Measurements from ENCODE around the gene LDB3.
A peak's percentile ranks its signal among the peaks of the same experiment; 100 is the strongest.

The LDB3 gene

GRCh38 chr10:86681722-86682386 lies 13.5 kb downstream of the LDB3 start:
- no peak overlapping the region for H3K4me2 ChIP-seq (ENCODE audit: low read length)
- H3K27me3 ChIP-seq (ENCODE audit: control insufficient read depth, insufficient read depth, low read length) = peaks cover 26% of the 10 kb centered on the region
- no peak overlapping the region for H3K9ac ChIP-seq (ENCODE audit: low read depth, low read length)
- peaks cover 10% of the 10 kb centered on the region for H3K4me1 ChIP-seq (ENCODE audit: control insufficient read depth, insufficient read depth, low read length)
- no peaks in the 10 kb centered on the region for H3K36me3 ChIP-seq (ENCODE audit: insufficient read depth, low read length)
- H3K4me3 ChIP-seq (ENCODE audit: low read length) = no peak overlapping the region
- no peaks in the 10 kb centered on the region for H3K9me3 ChIP-seq (replicated peaks; ENCODE audit: low read length)

DNA sequence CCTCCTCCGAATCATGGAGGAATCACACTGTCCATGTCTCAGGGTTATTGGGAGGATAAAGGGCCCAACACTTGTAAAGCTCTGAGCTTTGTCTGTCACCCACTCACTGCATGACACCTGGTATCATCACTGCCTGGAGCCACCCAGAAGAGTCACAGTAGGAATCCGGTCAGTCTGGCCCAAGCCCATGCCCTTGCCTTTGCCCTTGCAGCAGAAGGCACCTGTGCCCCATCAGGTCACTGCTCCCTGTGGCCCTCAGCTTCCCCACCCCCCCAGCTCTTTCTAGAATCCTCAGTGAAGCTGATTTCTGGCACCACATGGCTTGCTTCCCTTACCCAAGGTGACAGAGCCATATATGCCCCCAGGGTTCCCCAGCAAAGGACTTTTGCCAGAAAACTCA lies 14.4 kb downstream of the LDB3 start:
- no peak overlapping the region for H3K4me3 ChIP-seq (ENCODE audit: low read length)
- peaks cover 26% of the 10 kb centered on the region for H3K27me3 ChIP-seq (ENCODE audit: control insufficient read depth, insufficient read depth, low read length)
- no peak overlapping the region for H3K9ac ChIP-seq (ENCODE audit: low read depth, low read length)
- no peaks in the 10 kb centered on the region for H3K9me3 ChIP-seq (replicated peaks; ENCODE audit: low read length)
- peaks cover 10% of the 10 kb centered on the region for H3K4me1 ChIP-seq (ENCODE audit: control insufficient read depth, insufficient read depth, low read length)
- no peak overlapping the region for H3K4me2 ChIP-seq (ENCODE audit: low read length)
- H3K36me3 ChIP-seq (ENCODE audit: insufficient read depth, low read length) = no peaks in the 10 kb centered on the region

DNA sequence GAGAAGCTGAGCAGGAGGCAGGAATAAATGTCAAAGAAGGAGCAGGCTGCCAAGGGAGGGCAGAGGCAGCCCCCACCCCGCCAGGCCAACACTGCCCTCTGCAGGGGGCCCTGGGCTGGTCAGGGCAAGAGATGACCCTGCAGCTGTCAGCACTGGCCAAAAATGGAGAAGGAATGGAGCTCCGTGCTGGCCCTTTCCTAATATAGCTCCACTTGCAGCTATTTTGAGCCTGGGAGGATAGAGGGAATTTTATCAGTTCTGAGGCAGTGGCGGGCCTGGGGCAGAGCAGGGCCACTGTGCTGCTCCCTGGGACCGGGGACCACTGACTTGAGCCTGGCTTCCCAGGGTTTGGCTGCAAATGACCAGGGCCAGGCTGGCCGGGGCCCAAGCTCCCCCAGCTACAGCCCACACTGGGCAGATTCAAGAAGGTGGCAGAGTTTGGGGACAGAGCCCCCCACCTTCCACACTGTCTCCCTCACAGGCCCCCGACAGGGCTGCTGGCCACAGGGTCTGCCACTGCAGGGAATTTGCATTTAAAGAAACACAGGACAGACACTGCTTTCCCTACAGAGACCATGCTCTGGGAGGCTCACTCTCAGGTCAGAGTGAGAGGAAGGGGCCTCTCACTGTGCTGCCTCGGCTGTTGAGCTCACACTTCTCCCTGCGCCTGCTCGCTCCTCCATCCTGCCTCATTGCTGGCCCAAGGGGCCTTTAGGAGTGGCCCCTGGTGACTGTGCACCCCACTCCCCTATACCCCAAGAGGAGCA lies 16.2 kb downstream of the LDB3 start:
- no peak overlapping the region for H3K4me2 ChIP-seq (ENCODE audit: low read length)
- peaks cover 18% of the 10 kb centered on the region for H3K4me1 ChIP-seq (ENCODE audit: control insufficient read depth, insufficient read depth, low read length)
- H3K9ac ChIP-seq (ENCODE audit: low read depth, low read length) = no peak overlapping the region
- H3K4me3 ChIP-seq (ENCODE audit: low read length) = no peak overlapping the region
- H3K36me3 ChIP-seq (ENCODE audit: insufficient read depth, low read length) = no peaks in the 10 kb centered on the region
- no peaks in the 10 kb centered on the region for H3K9me3 ChIP-seq (replicated peaks; ENCODE audit: low read length)
- peaks cover 26% of the 10 kb centered on the region for H3K27me3 ChIP-seq (ENCODE audit: control insufficient read depth, insufficient read depth, low read length)

GRCh38 chr10:86685416-86685815 lies 17.1 kb downstream of the LDB3 start:
- no peaks in the 10 kb centered on the region for H3K36me3 ChIP-seq (ENCODE audit: insufficient read depth, low read length)
- H3K27me3 ChIP-seq (ENCODE audit: control insufficient read depth, insufficient read depth, low read length) = peaks cover 32% of the 10 kb centered on the region
- H3K4me2 ChIP-seq (ENCODE audit: low read length) = no peak overlapping the region
- no peak overlapping the region for H3K9ac ChIP-seq (ENCODE audit: low read depth, low read length)
- H3K4me3 ChIP-seq (ENCODE audit: low read length) = no peak overlapping the region
- peaks cover 18% of the 10 kb centered on the region for H3K4me1 ChIP-seq (ENCODE audit: control insufficient read depth, insufficient read depth, low read length)
- no peaks in the 10 kb centered on the region for H3K9me3 ChIP-seq (replicated peaks; ENCODE audit: low read length)

- H3K4me3 ChIP-seq (ENCODE audit: low read length) = no peak overlapping the region
- no peak overlapping the region for H3K4me2 ChIP-seq (ENCODE audit: low read length)
- H3K9ac ChIP-seq (ENCODE audit: low read depth, low read length) = no peak overlapping the region
- no peaks in the 10 kb centered on the region for H3K36me3 ChIP-seq (ENCODE audit: insufficient read depth, low read length)
- no peaks in the 10 kb centered on the region for H3K9me3 ChIP-seq (replicated peaks; ENCODE audit: low read length)
- peaks cover 15% of the 10 kb centered on the region for H3K4me1 ChIP-seq (ENCODE audit: control insufficient read depth, insufficient read depth, low read length)
- H3K27me3 ChIP-seq (ENCODE audit: control insufficient read depth, insufficient read depth, low read length) = peaks cover 32% of the 10 kb centered on the region
Measured at GRCh38 chr10:86685893-86686632, 17.8 kb downstream of the LDB3 start.

DNA sequence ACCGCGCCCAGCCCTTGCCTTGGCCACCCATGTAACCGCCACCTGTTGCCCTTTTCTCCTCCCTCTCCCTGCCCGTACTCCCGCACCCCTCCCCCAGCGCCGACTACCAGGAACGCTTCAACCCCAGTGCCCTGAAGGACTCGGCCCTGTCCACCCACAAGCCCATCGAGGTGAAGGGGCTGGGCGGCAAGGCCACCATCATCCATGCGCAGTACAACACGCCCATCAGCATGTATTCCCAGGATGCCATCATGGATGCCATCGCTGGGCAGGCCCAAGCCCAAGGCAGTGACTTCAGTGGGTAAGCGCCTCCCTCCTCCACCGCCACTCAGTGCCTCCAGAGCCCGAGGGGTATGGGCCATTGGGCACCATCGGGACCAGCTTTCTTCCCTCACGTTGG lies 18.7 kb downstream of the LDB3 start:
- H3K4me1 ChIP-seq (ENCODE audit: control insufficient read depth, insufficient read depth, low read length) = peaks cover 11% of the 10 kb centered on the region
- peaks cover 32% of the 10 kb centered on the region for H3K27me3 ChIP-seq (ENCODE audit: control insufficient read depth, insufficient read depth, low read length)
- no peak overlapping the region for H3K9ac ChIP-seq (ENCODE audit: low read depth, low read length)
- no peaks in the 10 kb centered on the region for H3K36me3 ChIP-seq (ENCODE audit: insufficient read depth, low read length)
- H3K9me3 ChIP-seq (replicated peaks; ENCODE audit: low read length) = no peaks in the 10 kb centered on the region
- H3K4me2 ChIP-seq (ENCODE audit: low read length) = no peak overlapping the region
- no peak overlapping the region for H3K4me3 ChIP-seq (ENCODE audit: low read length)

- Histone ChIP-seq H3K9ac (ENCODE audit: low read depth, low read length) (no peak overlapping the region), H3K4me3 (ENCODE audit: low read length) (no peak overlapping the region), H3K4me1 (ENCODE audit: control insufficient read depth, insufficient read depth, low read length) (peaks cover 11% of the 10 kb centered on the region), H3K9me3 (replicated peaks; ENCODE audit: low read length) (no peaks in the 10 kb centered on the region), H3K4me2 (ENCODE audit: low read length) (no peak overlapping the region), H3K36me3 (ENCODE audit: insufficient read depth, low read length) (no peaks in the 10 kb centered on the region), H3K27me3 (ENCODE audit: control insufficient read depth, insufficient read depth, low read length) (peaks cover 29% of the 10 kb centered on the region)
Measured at GRCh38 chr10:86687750-86688149, 19.4 kb downstream of the LDB3 start.

GRCh38 chr10:86688398-86688921 lies 20.1 kb downstream of the LDB3 start:
- Histone ChIP-seq H3K9ac (ENCODE audit: low read depth, low read length) (no peak overlapping the region), H3K4me3 (ENCODE audit: low read length) (no peak overlapping the region), H3K9me3 (replicated peaks; ENCODE audit: low read length) (no peaks in the 10 kb centered on the region), H3K27me3 (ENCODE audit: control insufficient read depth, insufficient read depth, low read length) (peaks cover 22% of the 10 kb centered on the region), H3K4me1 (ENCODE audit: control insufficient read depth, insufficient read depth, low read length) (peaks cover 13% of the 10 kb centered on the region), H3K4me2 (ENCODE audit: low read length) (peak overlapping the region; percentile 67), H3K36me3 (ENCODE audit: insufficient read depth, low read length) (no peaks in the 10 kb centered on the region)

- H3K27me3 ChIP-seq (ENCODE audit: control insufficient read depth, insufficient read depth, low read length) = peaks cover 19% of the 10 kb centered on the region
- H3K9me3 ChIP-seq (replicated peaks; ENCODE audit: low read length) = no peaks in the 10 kb centered on the region
- H3K4me2 ChIP-seq (ENCODE audit: low read length) = no peak overlapping the region
- H3K4me3 ChIP-seq (ENCODE audit: low read length) = no peak overlapping the region
- no peak overlapping the region for H3K9ac ChIP-seq (ENCODE audit: low read depth, low read length)
- peaks cover 15% of the 10 kb centered on the region for H3K4me1 ChIP-seq (ENCODE audit: control insufficient read depth, insufficient read depth, low read length)
- no peaks in the 10 kb centered on the region for H3K36me3 ChIP-seq (ENCODE audit: insufficient read depth, low read length)
Measured at GRCh38 chr10:86689146-86689545, 20.8 kb downstream of the LDB3 start.

DNA sequence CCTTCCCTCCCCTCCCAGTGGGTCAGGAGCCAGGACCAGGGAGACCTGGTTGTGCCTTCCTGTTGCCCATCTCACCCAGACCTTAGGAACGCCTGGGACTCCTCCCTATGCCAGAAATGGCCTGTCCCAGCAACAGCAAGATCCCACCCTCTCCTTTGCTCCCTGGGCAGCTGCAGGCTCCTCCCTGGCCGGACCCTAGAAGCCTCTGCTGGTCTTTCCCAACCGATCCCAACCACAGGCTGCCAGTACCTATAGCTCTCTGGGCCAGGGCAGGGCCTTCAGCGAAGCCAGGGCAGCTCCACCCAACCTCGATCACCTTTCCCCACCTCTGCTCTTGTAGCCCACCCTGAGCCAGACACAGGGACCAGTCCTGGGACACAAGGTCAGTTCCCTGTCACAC lies 21.9 kb downstream of the LDB3 start:
- H3K36me3 ChIP-seq (ENCODE audit: insufficient read depth, low read length) = no peaks in the 10 kb centered on the region
- peaks cover 14% of the 10 kb centered on the region for H3K27me3 ChIP-seq (ENCODE audit: control insufficient read depth, insufficient read depth, low read length)
- peaks cover 12% of the 10 kb centered on the region for H3K4me1 ChIP-seq (ENCODE audit: control insufficient read depth, insufficient read depth, low read length)

GRCh38 chr10:86690657-86691084 lies 22.4 kb downstream of the LDB3 start:
- no peak overlapping the region for H3K4me2 ChIP-seq (ENCODE audit: low read length)
- peaks cover 10% of the 10 kb centered on the region for H3K27me3 ChIP-seq (ENCODE audit: control insufficient read depth, insufficient read depth, low read length)
- H3K4me1 ChIP-seq (ENCODE audit: control insufficient read depth, insufficient read depth, low read length) = peaks cover 12% of the 10 kb centered on the region
- no peak overlapping the region for H3K4me3 ChIP-seq (ENCODE audit: low read length)
- H3K9me3 ChIP-seq (replicated peaks; ENCODE audit: low read length) = no peaks in the 10 kb centered on the region
- no peak overlapping the region for H3K9ac ChIP-seq (ENCODE audit: low read depth, low read length)
- H3K36me3 ChIP-seq (ENCODE audit: insufficient read depth, low read length) = no peaks in the 10 kb centered on the region

More for the DNA sequence above, 21.9 kb downstream of the LDB3 start:
- H3K9ac ChIP-seq (ENCODE audit: low read depth, low read length) = no peak overlapping the region
- H3K4me3 ChIP-seq (ENCODE audit: low read length) = no peak overlapping the region
- no peaks in the 10 kb centered on the region for H3K9me3 ChIP-seq (replicated peaks; ENCODE audit: low read length)
- no peak overlapping the region for H3K4me2 ChIP-seq (ENCODE audit: low read length)
